Measurements from ENCODE around the gene SERPINI2. TPM values are rescaled to one million over a fixed set of nuclear protein-coding genes. Genes with fewer than 3 reads are reported as not detected.
"Not testable (repeated sequence)": the region's sequence is repeated elsewhere in the genome, so short reads cannot be mapped to it uniquely, and the experiment has no call there.

SERPINI2 gene
- total RNA-seq, 4 donors from 2014 or later = 2.4 to 5.0 (median 2.8) TPM; not detected in 1

- Histone ChIP-seq H3K4me1 (no peaks in the 10 kb centered on the region), H3K9me3 (no peaks in the 10 kb centered on the region), H3K36me3 (no peaks in the 10 kb centered on the region), H3K4me3 (no peak overlapping the region), H3K27ac (no peak overlapping the region), H3K27me3 (no peaks in the 10 kb centered on the region)
- no peak for DNase-seq
- TF ChIP-seq POLR2A (IDR thresholded peaks at IDR 0.05) = no peak
- TF ChIP-seq CTCF (IDR thresholded peaks at IDR 0.05) = no peak
Observed at GRCh38 chr3:167445491-167445890, 28.4 kb downstream of the SERPINI2 start.

GRCh38 chr3:167441256-167441655 lies 32.6 kb downstream of the SERPINI2 start:
- H3K9me3 ChIP-seq = no peaks in the 10 kb centered on the region
- TF ChIP-seq CTCF (IDR thresholded peaks at IDR 0.05) = no peak
- no peak for TF ChIP-seq POLR2A (IDR thresholded peaks at IDR 0.05)
- no peaks in the 10 kb centered on the region for H3K4me1 ChIP-seq
- no peak overlapping the region for H3K27ac ChIP-seq
- no peaks in the 10 kb centered on the region for H3K36me3 ChIP-seq
- DNase-seq = no peak
- no peaks in the 10 kb centered on the region for H3K27me3 ChIP-seq
- H3K4me3 ChIP-seq = no peak overlapping the region

- no peaks in the 10 kb centered on the region for H3K9me3 ChIP-seq
- no peaks in the 10 kb centered on the region for H3K36me3 ChIP-seq
- H3K4me3 ChIP-seq = no peak overlapping the region
- DNase-seq = no peak
- H3K4me1 ChIP-seq = no peaks in the 10 kb centered on the region
- TF ChIP-seq CTCF (IDR thresholded peaks at IDR 0.05) (no peak), POLR2A (IDR thresholded peaks at IDR 0.05) (no peak)
- H3K27ac ChIP-seq = no peak overlapping the region
- no peaks in the 10 kb centered on the region for H3K27me3 ChIP-seq
Observed at GRCh38 chr3:167437428-167438139, 36.3 kb downstream of the SERPINI2 start.

- H3K4me3 ChIP-seq, H3K4me1 ChIP-seq, H3K27ac ChIP-seq, H3K36me3 ChIP-seq, H3K27me3 ChIP-seq, H3K9me3 ChIP-seq, DNase-seq: not testable (repeated sequence)
Observed at GRCh38 chr3:167426962-167427361, 46.9 kb downstream of the SERPINI2 start.

GRCh38 chr3:167422396-167422795 lies 51.4 kb downstream of the SERPINI2 start:
- DNase-seq, H3K9me3 ChIP-seq, H3K4me3 ChIP-seq, H3K36me3 ChIP-seq, H3K27ac ChIP-seq, H3K4me1 ChIP-seq, H3K27me3 ChIP-seq: not testable (repeated sequence)

- Histone ChIP-seq H3K4me1 (no peaks in the 10 kb centered on the region), H3K27me3 (no peaks in the 10 kb centered on the region), H3K4me3 (no peak overlapping the region), H3K27ac (no peak overlapping the region), H3K36me3 (no peaks in the 10 kb centered on the region), H3K9me3 (no peaks in the 10 kb centered on the region)
- no peak for DNase-seq
- no peak for TF ChIP-seq CTCF (IDR thresholded peaks at IDR 0.05)
Observed at GRCh38 chr3:167409611-167410010, 64.2 kb downstream of the SERPINI2 start.

Data from Peyer's patch (tissue), 4 donors.